ENCODE data around the gene FFAR4.

DNA sequence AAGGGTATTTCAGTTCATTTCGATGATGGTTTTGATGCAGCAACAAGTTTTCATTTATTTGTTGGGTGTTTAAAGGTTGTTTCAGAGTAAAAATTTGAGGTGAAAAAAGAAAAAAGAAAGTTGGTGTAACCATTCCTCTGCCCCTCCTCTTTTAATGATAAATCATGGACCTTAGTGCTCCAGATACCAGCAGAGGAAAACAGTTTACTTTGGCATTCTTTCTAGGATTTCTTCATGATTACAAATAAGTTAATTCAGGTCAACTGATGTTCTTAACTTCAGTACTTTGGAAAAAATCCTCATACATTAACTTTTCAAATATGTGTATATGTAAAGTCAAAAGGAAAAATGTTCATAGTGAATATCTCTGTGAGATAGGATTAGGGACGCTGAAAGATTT, 36.6 kb downstream of the FFAR4 start:
- TF ChIP-seq BHLHE40 (IDR thresholded peaks at IDR 0.05; ENCODE audit: borderline replicate concordance) (no peak), FOXA1 (IDR thresholded peaks at IDR 0.05) (no peak), NFRKB (IDR thresholded peaks at IDR 0.05) (no peak), SUZ12 (IDR thresholded peaks at IDR 0.05) (no peak), ELF4 (IDR thresholded peaks at IDR 0.05) (no peak)
